ENCODE measurements around the gene CFAP251. TPM values are rescaled to one million over a fixed set of nuclear protein-coding genes. Genes with fewer than 3 reads are reported as not detected.
A peak's percentile ranks its signal among the peaks of the same experiment; 100 is the strongest.

CFAP251 gene
- total RNA-seq, 1 experiment from 2014 or later, result 0.81 TPM

GRCh38 chr12:122024132-122024785, 105.9 kb downstream of the CFAP251 start:
- Histone ChIP-seq H4K20me1 (ENCODE audit: control insufficient read depth, insufficient read depth, insufficient read length) (no peaks in the 10 kb centered on the region), H4K8ac (replicated peaks; ENCODE audit: insufficient read length, low read depth, low read length) (no peak overlapping the region), H4K91ac (ENCODE audit: insufficient read length, low read depth, low read length) (no peak overlapping the region), H3K18ac (ENCODE audit: insufficient read length, low read depth, low read length) (no peak overlapping the region), H2AK5ac (ENCODE audit: insufficient read length, low read length) (no peak overlapping the region), H3K14ac (ENCODE audit: insufficient read depth, low read length) (no peak overlapping the region), H3K56ac (ENCODE audit: insufficient read length, low read depth, low read length) (no peak overlapping the region), H2BK20ac (ENCODE audit: low read depth, low read length, poor library complexity, severe bottlenecking) (no peak overlapping the region), H3K23ac (ENCODE audit: insufficient read length, low read depth, low read length) (no peak overlapping the region), H2BK5ac (ENCODE audit: insufficient read length, low read length) (no peak overlapping the region), H3K4me1 (ENCODE audit: insufficient read depth, low read length) (no peaks in the 10 kb centered on the region), H3K9me3 (ENCODE audit: control insufficient read depth, low read depth, low read length) (no peaks in the 10 kb centered on the region), H3K79me2 (ENCODE audit: insufficient read depth, low read length) (peaks cover 2% of the 10 kb centered on the region; the same call in 1 of the 2 replicates), H3K79me1 (ENCODE audit: insufficient read depth, low read depth, low read length, poor library complexity, severe bottlenecking) (peaks cover 7% of the 10 kb centered on the region), H2AFZ (ENCODE audit: low read length) (no peak overlapping the region), H2BK15ac (ENCODE audit: low read depth, low read length) (no peak overlapping the region), H2BK12ac (ENCODE audit: insufficient read length, low read depth, low read length) (no peak overlapping the region), H3K23me2 (ENCODE audit: insufficient read length, low read depth, low read length, poor library complexity, severe bottlenecking) (peaks cover 14% of the 10 kb centered on the region), H3K4me2 (ENCODE audit: insufficient read depth, insufficient read length, low read length) (no peak overlapping the region), H3K4ac (ENCODE audit: low read depth, low read length) (no peak overlapping the region), H2BK120ac (ENCODE audit: low read depth, low read length, poor library complexity, severe bottlenecking) (no peak overlapping the region), H3K27ac (ENCODE audit: insufficient read length, low read depth, low read length) (no peak overlapping the region), H3K27me3 (ENCODE audit: insufficient read depth, low read length) (peaks cover 2% of the 10 kb centered on the region; the same call in 1 of the 2 replicates), H4K5ac (ENCODE audit: insufficient read length, low read depth, low read length) (no peak overlapping the region), H3T11ph (ENCODE audit: low read length) (no peak overlapping the region), H3K9ac (ENCODE audit: extremely low read depth, insufficient read length, low read length) (no peak overlapping the region)
- Mint-ChIP-seq H3K4me1 (peaks cover 31 to 36% of the 10 kb centered on the region in 2 experiments), H3K27ac (no peak overlapping the region), H3K4me3 (peak overlapping the region in 1 of 2 experiments; percentile 26; a peak in 2 of 5 replicates), H3K36me3 (ENCODE audit: insufficient read depth in 1 of 3, low read depth in 3 of 3) (peaks cover 0 to 3% (median 3%) of the 10 kb centered on the region in 3 experiments; a peak in 4 of 7 replicates), H3K9me3 (peaks cover 0 to 2% of the 10 kb centered on the region in 2 experiments; a peak in 3 of 5 replicates), H3K27me3 (ENCODE audit: low read depth) (peaks cover 24% of the 10 kb centered on the region)
- DNase-seq, result no peak
- WGBS (ENCODE audit: extremely low coverage, insufficient read length, low lambda C conversion rate), result no CpG with 5 or more reads among the region's 16 CpGs
- TF ChIP-seq, protein P1, sequence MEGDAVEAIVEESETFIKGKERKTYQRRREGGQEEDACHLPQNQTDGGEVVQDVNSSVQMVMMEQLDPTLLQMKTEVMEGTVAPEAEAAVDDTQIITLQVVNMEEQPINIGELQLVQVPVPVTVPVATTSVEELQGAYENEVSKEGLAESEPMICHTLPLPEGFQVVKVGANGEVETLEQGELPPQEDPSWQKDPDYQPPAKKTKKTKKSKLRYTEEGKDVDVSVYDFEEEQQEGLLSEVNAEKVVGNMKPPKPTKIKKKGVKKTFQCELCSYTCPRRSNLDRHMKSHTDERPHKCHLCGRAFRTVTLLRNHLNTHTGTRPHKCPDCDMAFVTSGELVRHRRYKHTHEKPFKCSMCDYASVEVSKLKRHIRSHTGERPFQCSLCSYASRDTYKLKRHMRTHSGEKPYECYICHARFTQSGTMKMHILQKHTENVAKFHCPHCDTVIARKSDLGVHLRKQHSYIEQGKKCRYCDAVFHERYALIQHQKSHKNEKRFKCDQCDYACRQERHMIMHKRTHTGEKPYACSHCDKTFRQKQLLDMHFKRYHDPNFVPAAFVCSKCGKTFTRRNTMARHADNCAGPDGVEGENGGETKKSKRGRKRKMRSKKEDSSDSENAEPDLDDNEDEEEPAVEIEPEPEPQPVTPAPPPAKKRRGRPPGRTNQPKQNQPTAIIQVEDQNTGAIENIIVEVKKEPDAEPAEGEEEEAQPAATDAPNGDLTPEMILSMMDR (conservative IDR thresholded peaks at IDR 0.05), result no peak

Data from H9 (cell line).